Head of caudate nucleus (tissue), 42 donors: ENCODE measurements around the gene FANCC.
"Not testable (repeated sequence)": the region's sequence is repeated elsewhere in the genome, so short reads cannot be mapped to it uniquely, and the experiment has no call there.

Experiments used
- DNase-seq, 42 donors: peaks; one replicate each; pipeline versions ENCODE4 v3.0.0 to v3.0.0-alpha.2; 2020 to 2021; ENCODE audit warnings: mixed read lengths in 7 of 42
- intact Hi-C: fragments of 100-400 bp; cut with DNase I; formaldehyde crosslinking; loops from one replicate; pipeline ENCODE4 v1.15.0; 2022

FANCC gene

DNA sequence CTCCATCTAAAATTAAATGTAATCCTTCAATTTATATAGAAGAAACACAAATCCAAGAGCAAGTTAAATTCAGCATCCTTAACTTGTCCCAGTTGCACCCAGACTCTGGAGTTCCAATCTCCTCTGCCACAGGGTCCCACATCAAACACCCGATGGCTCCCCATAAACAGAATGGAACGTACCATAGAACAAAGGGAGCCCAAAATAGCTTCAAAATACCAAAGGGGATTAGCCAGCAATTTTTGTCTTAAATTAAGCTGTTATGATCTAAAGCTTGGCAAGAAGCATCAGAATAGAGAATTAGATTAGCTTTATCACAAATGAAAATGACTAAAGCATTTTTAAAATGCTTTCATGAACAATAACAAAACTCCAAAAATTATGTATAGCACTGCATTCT lies 112.8 kb downstream of the FANCC start:
- intact Hi-C loops: no loop called here
- DNase-seq: no peak

DNA sequence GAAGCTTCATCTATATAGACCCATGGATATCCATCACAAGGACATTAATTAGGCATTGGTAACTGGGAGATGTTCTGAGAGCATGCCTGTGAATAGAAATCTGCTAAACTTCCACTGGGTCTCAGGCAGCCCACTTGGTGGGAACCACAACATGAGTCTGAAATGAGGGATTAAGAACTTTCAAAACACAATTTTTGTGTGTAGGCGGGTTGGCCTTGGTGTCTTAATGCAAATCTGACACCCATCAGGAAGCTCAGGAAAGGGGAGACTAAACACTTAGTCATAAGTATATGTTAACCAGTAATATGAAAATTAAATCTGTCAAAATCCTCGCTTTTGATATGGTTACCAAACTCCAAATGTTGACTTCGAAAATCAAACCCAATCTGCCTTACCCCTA lies 113.2 kb downstream of the FANCC start:
- no peak for DNase-seq
- intact Hi-C loops: no loop called here

DNA sequence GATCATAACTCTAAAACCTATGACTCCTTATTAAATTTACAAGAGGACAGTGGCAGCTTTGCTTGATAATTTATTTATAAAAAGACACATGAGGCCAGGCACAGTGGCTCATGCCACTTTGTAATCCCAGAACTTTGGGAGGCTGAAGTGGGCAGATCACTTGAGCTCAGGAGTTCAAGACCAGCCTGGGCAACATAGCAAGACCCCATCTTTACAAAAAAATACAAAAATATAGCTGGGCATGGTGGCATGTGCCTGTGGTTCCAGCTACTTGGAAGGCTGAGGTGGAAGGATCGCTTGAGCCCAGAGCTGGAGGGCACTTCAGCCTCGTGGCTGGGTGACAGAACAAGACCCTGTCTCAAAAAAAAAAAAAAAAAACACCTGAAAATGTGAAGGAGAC lies 114.5 kb downstream of the FANCC start:
- intact Hi-C loops, DNase-seq: not testable (repeated sequence)

DNA sequence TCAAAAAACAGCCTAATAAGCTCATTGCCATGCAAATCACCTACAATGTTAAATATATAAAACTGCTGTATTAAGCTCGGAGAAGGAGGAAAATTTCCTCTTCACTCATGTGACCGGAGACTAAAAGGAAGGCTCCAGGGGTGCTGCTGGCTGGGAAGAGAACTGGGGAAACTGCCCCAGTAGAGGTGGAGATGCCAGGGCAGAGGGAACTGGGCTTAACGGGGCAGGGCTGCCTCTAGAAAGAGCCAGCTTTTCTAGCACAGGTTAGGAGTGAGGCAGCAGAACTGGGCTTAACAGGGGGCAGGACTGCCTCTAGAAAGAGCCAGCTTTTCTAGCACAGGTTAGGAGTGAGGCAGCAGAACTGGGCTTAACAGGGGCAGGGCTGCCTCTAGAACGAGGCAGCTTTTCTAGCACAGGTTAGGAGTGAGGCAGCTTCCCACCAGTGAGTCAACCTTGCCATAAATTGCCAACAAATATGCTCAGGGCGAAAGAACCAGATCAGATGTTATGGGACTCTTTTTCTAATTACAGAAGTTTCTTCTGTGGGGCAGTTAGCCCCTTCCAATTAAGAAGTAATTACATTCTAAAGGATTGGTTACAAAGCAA lies 115.3 kb downstream of the FANCC start:
- intact Hi-C loops: no loop called here
- no peak for DNase-seq

DNA sequence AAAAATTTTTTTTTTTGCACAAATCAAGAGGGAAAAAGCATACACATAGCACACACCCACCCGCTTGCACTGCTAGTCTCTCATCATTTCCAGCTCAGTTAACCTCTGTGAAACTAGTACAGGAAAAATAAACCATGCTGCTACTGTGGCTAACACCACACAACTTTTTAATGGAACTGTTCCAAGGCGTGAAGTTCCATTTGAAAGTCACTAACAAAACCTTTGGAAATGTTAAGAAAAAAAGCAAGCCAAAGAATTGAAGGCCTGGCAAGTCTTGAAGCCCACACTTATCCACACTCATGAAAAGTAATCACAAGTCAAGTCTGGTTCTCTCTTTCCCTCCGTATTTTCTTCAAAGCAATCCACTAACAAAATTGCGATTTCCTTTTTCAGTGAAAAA lies 116.3 kb downstream of the FANCC start:
- intact Hi-C loops: no loop called here
- DNase-seq: no peak

DNA sequence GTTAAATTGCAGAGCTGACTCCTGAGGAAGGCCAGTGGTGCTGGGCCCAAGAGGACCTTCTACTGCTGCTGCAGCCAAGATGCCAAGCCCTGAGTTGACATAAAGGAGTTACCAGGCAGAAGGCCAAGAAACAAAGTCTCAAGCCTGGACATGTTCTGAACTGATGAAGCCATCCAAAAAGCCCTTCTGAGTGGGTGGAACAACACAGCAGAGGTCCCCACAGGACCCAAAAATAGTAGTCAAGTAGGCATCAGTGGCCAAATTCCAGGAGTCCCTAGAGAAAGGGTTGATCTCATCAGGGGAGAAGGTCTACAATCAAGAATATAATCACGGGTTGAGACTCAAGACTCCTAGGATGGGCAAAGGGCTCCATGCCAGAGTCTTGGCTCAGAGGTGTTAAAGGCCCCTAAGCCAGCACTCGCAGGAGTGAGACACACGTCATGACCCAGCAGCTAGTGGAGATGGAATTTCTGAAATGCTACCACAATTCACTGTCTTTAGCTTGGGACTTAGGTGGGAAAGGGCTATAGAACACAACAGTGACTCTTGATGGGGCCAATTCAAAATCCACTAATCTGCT lies 119.7 kb downstream of the FANCC start:
- DNase-seq: no peak

DNA sequence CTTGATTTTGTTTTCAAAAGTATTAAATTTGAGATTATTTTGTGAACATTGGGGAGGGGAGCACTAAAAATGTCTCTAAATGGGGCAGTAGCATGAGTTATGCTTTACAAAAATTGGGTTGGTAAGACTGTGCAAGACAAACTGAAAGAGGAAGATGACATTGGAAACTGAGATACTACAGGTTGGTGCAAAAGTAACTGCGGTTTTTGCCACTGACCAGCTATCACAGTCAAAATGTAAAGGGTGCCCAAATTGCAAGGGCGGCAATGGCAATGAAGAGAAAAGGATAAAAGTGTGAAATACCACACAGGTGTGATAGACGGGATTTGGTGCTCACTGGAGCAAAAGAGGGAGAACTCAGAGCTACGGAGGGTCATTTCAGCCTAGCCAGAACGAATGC lies 124.0 kb downstream of the FANCC start:
- DNase-seq: no peak
- intact Hi-C loops: no loop called here

More for the DNA sequence above, 119.7 kb downstream of the FANCC start:
- intact Hi-C loops: no loop called here

DNA sequence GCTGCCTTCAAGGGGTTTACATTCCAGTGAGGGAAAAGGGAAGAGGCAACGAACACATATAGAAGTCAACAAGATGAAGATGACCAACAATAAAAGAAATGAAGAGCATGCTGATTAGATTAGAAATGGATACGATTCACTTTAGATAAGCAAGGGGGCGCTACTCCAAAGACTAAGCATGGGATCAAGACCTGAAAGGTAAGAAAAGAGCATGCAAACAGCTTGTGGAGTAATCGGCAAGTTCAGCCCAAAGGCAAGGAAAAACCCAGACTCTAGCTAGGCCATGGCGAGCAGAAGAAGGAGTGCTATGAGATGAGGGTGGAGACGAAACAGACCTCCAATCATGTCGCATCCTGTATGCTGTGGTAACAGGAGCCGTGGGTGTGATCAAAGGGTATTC lies 124.4 kb downstream of the FANCC start:
- intact Hi-C loops: no loop called here
- DNase-seq: no peak

DNA sequence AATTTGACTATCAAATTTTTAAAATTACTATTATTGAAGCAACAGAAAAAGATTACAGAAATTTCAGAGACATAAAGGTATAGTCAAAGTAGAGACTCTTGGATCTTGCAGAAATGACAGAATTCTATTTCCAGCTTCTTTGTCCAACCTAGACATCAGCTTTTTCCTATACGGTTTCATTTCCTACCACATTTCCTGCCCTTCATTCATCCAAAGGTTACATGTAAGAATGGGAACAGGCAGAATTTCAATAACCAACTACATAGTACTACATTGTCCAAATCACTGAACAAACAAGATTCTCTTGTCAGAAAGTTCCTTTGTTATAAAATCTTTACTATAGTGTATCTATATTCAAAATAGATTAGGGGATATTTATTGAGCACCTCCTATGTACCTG lies 124.9 kb downstream of the FANCC start:
- no peak for DNase-seq
- intact Hi-C loops: no loop called here

DNA sequence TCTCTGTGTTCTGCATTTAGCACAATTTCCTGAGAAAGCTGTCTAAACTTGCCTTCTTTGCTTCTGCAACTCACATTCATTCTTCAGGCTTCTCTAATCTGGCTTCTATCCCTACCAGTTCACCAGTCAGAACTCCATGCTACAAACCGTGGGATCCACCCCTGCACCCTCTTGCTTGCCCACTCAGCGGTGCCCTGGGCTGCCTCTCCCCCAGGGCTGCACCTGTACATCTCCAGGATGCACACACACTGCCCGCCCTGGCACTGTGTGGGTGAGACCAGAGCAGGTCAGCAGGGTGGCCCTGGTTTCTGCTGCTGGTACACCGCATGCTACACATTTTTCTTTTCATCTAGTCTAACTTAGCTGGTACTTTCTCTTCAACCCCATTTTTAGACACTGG lies 127.1 kb downstream of the FANCC start:
- DNase-seq: no peak
- intact Hi-C loops: no loop called here

DNA sequence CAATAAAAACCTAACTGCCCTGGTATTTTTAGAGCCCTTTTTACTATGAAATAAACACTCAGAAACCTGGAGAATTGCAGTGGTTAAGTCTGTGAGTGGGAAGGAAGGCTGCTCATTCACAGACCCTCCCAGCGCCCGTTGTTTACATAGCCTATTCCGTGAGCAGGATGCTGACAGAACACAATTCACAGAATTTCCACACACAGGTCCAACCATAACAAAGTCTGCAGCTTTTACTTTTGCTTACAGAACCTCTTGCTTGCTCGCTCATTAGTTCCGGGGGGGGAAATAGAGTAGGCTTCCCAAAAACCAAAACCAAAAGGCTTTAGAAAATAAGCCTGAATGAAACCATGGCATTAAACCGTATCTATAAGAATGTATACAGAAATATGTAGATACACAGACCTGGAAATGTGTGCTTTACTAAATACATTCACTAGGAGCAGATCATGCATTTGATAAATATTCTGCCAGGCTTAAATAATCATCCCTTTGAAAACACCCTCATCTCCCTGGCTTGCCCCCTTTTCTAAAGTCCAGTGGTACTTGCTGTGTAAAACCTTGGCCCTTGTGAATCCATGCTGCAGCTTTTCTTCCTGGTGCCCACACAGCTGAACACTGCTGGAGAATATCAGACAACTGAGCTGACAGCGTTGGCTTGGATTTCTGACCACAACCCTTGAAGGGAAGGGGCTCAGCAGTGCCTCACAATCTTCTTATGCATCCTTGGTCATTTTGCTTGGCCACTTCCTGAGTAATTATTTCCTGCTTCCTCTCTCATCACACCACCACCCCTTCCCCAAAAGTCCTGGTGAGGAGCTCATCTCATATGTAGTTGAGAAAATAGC lies 128.0 kb downstream of the FANCC start:
- intact Hi-C loops: no loop called here
- no peak for DNase-seq

DNA sequence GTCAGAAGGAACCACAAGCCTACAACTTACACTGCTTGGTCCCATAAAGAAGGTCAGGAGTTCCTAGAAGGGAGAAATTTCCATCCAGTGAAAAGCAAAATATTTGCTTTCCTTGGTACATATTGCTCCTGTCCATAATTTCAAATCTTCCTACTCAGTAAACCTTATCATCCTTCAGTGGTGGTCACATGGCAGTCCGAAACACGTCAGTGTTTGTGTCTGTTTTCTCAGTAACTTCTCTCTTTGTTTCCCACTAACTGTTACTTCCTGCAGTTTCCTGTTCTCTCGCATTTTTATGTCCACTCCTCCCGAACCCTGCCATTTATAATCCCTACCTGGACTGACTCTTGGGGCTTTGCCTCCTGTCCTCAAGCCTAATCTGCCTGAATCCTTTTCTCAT lies 129.1 kb downstream of the FANCC start:
- DNase-seq: no peak
- intact Hi-C loops: no loop called here

DNA sequence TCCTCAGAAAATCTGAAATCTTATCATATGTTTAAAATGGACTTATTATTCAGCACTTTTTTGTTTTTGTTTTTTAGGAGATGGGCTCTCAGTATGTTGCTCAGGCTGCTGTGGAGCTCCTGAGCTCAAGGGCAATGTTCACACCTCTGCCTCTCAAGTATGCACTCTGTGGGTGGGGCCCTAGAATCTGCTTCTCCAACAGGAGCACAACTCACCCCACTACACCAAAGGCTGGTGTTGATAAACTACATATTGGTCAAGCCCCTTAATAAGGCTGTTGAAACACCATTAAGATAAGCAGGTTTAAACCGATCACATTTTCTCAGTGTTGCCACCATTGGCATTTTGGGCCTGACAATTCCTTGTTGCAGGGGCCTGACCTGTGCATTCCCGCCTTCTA lies 131.6 kb downstream of the FANCC start:
- DNase-seq: no peak
- intact Hi-C loops: no loop called here

DNA sequence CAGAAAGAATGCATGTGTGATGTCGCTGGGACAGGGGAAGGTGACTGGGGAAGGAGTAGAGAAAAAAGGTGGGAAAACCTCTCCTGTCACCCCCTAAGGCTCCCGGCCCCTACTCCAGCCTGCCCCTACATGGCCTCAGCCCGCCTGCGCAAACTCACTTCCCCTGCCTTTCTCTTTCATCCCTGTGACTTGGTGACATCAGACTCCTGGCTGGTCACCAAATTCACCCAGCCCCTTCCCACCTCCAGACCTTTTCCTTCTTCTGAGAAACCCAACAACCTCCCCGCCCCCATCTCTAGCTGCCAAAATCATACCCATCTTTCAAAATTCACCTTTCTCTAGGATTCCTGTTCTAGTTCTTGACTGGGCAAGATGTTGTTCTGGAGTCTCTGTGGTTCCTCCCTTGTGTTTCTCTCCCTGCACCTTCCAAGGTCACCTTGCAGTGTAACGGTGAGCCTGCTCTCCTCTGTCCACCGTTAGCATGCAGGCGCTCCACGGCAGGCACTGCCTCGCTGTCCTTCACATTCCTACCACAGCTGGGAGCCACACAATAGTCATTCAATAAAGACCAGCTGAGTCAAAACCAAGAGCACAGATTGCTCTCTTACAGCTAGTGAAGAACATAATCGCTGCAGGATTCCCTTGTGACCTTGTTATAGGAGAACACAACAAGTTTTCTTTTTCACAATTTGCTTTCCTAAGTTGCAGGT lies 134.5 kb downstream of the FANCC start:
- peak in 2 of 42 donors; percentile 3 to 23 for DNase-seq
- intact Hi-C loops: no loop called here

DNA sequence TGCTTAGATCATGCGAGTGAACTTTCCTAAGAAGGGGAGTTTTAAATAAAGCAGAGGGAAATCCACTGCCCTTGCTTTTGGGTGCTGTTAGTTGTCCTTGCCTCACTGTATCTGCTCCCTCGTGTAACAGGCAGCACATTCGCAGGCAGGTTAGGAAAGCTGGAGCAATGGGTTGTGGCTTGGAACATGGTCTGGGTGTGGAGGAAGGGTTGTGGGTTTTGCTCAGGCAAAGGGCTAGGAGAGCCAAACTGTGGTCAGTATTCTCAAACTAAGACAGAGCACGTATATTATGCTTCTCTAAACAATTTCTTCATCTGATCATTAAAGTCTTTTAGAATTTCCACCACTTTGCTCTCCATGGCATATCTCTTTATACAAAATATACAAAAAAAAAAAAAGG lies 135.7 kb downstream of the FANCC start:
- no peak for DNase-seq
- intact Hi-C loops: no loop called here

DNA sequence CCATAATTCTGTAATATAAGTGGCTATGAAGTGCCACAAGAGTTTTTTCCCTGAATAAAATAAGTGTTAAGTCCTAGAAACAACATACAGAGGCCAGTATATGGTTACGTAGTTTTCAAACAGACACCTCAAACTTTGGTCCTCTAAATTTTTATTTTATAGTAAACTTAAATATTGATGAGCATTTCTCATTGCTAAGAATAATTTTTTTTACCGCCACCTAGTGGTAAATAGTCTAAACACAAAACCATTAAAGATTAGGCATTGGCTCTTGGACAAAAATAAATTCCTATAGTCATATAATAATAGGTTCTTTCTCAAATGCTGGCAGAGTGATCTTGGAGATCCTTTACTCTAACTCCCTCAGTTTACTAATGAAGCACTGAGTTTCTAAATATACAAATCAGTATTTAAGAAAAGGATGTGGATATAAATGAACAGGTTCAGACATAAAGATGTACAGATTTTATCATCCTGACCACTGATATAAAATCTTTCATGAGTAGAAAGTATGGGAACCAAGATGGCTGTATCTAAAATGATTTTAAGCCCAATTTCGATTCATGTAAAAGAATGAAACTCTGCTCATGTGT lies 136.2 kb downstream of the FANCC start:
- intact Hi-C loops: no loop called here
- DNase-seq: no peak

DNA sequence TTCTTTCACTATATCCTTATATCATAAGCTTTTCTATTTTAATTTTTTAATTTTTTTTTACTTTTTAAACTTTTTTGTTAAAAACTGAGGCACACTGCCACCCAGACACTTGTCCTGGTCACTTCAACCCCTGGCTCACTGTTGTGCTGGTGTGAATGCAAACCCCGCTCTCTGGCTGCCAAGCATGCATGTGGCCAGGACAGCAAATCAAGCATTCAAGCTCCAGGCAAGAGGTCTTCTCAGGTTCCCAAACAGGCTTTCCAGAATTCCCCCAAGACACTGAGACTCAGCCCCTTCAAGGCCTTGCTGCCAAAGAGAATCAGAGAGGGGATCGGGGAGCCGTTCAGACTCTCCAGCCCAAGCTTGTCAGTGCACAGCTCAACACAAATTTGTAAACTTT lies 139.9 kb downstream of the FANCC start:
- intact Hi-C loops: no loop called here
- DNase-seq: no peak

DNA sequence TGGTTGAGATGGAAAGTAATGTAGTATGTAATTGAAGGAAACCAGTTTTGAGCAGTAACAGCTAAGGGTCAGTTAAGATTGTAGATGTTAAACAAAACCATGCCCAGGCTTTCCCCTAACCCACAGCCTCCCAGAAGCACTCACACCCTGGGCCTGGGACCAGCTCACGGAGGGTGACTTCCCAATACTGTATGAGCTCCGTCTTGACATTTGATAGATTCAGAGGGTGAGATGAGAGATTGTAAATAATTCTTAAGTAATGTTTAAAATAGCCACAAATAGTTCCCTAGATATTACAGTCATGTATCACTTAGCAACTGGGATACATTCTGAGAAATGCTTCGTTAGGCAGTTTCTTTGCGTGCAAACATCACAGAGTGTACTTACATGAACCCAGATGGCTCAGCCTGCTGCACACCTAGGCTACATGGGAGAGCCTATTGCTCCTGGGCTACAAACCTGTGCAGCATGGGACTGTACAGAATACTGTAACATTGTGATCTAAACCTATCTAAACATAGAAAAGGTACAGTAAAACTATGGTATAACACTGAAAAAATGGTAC lies 140.7 kb downstream of the FANCC start:
- intact Hi-C loops: no loop called here
- no peak for DNase-seq

DNA sequence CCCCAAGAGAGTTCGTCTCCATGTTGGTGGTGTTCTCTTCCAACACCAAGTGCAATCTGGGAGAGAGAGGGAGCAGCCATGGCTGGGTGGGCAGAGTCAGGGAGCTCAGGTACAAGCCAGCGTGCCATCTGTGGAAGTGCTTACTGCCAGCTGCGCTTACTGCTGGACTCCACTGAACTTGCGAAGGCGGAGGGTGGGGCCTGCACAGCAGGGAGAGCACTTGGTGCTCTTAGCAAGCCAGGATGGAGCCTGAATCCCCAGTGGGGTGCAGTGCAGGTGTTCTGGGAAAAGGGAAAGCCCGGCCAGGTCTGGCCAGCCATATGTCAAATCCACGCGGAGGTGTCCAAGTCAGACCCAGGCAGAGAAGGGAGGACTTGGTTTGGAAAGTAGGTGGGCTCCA lies 142.0 kb downstream of the FANCC start:
- intact Hi-C loops: no loop called here
- no peak for DNase-seq
